OCI-M1 (cell line): ENCODE results near the gene TPGS1.

ENCODE experiments used
- DNase-seq: peaks from one replicate; lab custom pipeline; 2025; lab: John Stamatoyannopoulos, UW

The TPGS1 gene

DNA sequence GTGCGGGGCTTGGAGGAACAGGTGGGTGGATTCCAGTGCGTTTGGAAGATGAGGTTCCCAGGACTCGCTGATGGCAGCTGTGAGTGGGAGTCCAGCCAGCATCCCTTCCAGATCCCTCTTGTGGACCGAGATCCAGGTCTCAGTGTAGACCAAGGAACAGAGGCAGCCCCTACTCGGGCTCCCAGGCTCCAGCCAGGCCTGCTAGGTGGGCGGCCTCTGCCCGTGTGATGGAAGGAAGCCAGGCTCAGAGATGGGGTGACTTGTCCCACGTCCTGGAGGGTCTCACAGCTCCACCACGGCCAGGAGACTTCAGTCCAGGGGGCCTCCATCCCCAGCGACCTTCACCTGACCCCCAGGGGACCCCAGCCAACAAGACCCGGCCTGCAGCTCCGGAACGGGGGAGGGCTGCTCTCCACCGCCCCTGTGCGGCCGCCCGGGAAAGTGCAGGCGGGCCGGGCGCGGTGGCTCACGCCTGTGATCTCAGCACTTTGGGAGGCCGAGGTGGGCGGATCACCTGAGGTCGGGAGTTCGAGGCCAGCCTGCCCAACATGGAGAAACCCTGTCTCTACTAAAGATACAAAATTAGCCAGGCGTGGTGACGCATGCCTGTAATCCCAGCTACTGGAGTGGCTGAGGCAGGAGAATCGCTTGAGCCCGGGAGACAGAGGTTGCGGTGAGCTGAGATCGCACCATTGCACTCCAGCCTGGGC is 11.7 kb upstream of the TPGS1 start:
- peak; percentile 33 for DNase-seq

GRCh38 chr19:496112-496665 is 11.1 kb upstream of the TPGS1 start, which contains the start of gene MADCAM1:
MADCAM1 (plus strand) TSS chr19:496486; CDS start chr19:496500, 14 bp downstream.
- DNase-seq, result no peak

GRCh38 chr19:496986-497385 is 10.3 kb upstream of the TPGS1 start:
- DNase-seq, result no peak

GRCh38 chr19:497491-497868 is 9.8 kb upstream of the TPGS1 start:
- DNase-seq, result no peak

GRCh38 chr19:497869-498510 is 9.3 kb upstream of the TPGS1 start:
- DNase-seq, result no peak

DNA sequence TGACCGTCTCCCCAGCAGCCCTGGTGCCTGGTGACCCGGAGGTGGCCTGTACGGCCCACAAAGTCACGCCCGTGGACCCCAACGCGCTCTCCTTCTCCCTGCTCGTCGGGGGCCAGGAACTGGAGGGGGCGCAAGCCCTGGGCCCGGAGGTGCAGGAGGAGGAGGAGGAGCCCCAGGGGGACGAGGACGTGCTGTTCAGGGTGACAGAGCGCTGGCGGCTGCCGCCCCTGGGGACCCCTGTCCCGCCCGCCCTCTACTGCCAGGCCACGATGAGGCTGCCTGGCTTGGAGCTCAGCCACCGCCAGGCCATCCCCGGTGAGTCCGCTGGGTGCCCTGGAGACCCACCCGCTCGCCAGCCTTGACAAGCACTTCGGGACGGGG is 8.8 kb upstream of the TPGS1 start:
- no peak for DNase-seq

DNA sequence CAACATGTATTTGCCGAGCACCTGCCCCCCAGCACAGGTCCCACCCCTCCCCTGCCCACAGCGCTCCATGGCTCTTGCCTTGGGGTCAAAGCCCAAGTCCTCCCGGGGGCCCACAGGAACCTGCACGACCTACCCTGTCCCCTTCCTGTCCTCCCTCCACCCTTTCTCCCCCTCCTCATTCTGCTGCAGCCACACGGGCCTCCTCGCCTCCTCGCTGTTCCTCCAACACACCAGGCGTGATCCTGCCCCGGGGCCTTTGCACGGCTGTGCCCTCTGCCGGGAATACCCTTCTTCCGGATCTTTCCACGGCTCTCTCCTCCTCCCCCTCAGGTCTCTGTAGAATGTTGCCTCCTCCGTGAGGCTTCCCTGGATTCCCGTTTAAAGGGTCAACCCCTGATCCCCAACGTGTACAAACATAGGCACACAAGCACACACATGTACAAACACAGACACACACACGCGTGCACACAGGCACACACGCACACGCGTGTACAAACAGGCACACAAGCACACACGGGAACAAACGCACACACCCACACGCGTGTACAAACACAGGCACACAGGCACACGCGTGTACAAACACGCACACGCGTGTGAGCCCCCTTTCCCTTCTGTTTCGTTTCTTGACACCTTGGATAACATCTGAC is 8.2 kb upstream of the TPGS1 start:
- no peak for DNase-seq

- DNase-seq, result no peak
Measured at GRCh38 chr19:501646-502045, 5.7 kb upstream of the TPGS1 start.

GRCh38 chr19:504616-505015 is 2.7 kb upstream of the TPGS1 start:
- no peak for DNase-seq

- peak; percentile 96 for DNase-seq
Measured at GRCh38 chr19:506404-507285, 652 bp upstream of the TPGS1 start.

DNA sequence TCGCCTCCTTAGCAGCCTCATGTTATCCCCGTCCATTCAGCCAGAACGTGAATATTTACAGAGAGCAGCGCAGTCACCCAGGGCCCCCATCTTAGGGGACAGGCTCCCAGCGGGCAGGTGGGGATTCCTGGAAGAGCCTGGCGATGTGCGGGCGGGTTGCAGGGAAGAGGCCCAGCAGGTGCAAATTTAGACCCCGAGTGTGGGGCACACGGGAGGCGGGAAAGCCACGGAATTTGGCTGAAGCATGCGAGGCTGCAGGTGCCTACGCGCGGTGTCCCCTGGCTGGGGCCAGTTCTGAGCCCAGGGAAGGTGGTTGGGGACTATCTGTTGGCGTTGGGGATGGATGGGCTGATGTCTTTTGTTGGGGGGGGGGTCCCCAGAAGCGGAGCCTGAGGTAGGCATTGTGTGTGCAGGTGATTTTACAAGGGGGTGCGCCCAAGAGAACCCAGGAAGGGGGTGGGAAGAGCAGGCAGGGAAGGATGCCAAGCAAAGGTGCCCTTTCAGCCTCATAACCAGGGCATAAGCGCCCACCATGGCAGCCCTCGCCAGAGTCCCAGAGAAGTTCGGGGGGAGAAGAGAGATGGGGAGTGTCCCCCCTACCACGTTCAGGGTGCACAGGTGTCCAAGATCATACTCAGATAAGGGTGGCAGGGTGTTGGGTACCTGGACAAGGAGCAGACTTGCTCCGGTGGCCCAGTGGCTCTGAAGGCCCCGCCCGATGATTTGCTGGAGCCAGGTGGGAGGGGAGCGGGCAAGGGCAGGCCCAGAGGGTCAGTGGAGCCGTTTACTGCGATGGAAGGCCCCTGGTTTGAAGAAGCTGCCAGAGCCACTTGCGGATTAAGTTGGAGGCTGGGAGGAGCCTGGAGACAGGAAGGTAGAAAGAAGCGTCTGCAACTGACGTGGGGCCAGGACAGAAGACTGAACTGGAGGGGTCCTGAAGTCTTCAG is 1.2 kb downstream of the TPGS1 start:
- DNase-seq, result no peak

DNA sequence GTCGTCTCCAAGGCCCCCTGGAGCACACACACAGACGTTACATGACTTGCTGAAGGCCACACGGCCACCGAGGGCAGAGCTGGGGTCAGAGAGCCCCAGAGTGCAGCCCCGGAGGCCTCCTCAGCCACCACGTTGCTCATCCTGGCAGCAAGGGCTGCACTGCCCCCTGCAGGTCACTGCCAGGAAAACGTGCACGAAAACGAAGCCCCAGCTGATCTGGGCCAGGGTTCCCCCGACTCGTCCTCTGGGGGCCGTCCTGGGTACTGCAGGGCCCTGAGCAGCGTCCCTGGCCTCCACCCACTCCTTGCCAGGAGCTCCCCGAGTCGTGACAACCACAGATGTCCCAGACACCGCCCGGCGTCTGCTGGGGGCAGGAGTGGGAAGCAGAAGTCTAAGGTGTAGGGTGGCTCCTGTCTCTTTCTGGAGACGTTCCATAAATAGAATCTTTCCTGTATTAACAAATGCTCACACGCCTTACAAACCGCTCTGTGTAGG is 3.4 kb downstream of the TPGS1 start:
- DNase-seq, result peak; percentile 86

DNA sequence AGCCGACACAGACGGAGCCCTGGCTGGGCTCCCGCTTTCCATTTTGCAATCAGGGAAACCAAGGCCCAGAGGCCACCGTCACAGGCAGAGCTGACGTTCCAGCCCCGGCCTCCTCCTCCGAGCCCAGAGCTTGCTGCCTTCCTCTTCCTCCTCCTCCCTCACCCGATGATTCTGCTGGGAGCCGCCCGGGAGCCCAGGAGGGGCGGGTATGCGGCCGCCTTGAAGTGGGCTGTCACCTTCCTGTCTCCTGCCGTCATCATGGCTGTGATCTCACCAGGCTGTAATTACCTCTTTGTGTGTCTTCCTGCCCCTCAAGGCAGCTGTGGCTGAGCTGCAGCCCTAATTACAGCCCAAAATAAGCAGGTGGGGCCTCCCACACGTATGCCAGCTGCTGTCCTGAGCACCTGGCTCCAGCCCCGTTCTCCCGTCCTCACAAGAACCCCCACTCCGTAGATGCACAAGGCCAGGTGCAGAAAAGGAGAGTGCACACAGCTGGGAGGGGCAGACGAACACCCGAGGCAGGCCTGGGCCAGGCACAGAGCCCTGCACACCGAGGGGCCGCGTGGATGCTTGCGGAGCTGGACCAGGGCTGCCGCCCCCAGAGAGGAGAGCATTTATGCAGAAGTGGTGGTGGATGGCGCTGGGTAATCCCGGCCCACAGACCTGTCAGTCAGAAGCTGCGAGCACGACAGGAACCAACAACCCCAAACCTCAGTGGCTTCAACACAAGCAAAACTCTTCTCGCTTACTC is 4.0 kb downstream of the TPGS1 start:
- no peak for DNase-seq

DNA sequence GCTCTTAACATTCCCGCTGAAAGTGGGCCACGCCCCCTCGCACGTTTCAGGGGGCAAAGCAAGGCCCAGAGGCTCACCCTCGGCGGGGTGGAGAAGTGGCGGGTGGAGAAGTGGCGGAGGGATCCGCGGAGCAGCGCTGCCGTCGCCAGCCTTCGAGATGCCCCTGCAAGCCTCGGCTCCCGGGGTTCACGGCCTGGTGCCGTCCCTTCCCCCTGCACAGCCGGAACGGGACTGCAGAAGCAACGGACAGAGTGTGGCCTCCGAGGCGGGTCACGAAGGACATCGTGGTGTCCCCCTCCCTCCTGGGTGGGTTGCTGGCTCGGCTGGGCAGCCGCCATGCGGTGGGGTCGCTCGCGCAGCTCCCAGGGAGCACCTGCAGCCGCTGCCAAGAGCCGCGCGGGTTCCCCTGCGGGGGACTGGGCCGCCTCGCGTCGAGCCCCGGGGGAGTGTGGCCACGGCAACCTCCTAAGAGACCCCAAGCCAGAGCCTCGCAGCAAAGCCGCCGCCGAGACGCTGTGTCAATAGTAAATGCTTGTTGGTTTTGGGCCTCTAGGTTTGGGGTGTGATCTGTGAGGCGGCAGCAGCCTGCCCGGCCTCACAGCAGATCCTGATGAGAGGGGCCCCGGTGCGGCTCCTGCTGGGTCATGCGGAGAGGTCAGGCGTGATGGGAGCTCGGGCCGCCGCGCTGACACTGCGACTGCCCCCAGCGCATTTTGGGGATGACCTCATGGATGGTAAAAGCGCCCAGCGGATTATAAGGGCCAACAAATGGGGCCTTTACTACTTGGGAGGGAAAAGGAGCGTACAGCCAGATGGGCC is 5.5 kb downstream of the TPGS1 start:
- DNase-seq, result no peak

- DNase-seq, result no peak
Measured at GRCh38 chr19:513368-514165, 6.3 kb downstream of the TPGS1 start.

DNA sequence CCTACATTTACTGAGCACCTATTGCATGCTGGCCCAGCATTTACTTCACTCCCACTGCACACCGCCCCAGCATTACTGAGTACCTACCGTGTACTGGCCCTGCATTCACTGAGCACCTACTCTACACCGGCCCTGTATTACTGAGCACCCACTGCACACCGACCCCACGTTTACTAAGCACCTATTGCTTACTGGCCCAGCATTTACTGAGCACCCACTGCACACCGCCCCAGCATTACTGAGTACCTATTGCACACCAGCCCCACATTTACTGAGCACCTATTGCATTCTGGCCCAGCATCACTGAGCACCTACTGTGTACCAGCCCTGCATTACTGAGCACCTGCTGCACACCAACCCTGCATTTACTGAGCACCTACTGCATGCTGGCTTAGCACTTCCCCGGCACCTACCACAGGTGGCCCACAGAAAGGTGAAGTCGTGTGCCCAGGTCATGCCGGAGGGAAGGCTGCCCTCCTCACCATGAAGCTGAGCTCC is 6.9 kb downstream of the TPGS1 start:
- no peak for DNase-seq

GRCh38 chr19:517721-518597 is 10.7 kb downstream of the TPGS1 start:
- peak; percentile 43 for DNase-seq
